K562 (cell line): Measurements from ENCODE around the gene GFM2. TPM values are rescaled to one million over a fixed set of nuclear protein-coding genes. Genes with fewer than 3 reads are reported as not detected.

Experiments
- ATAC-seq: fragments of 200-7000 bp; cut with Tn5 transposase; 3 replicates; pipeline ENCODE4 v1.9.1; 2020; ENCODE audit warnings: moderate library complexity
- BruUV-seq: library from RNA; stranded (reverse); fragments of 400-500 nt; replicated peaks from 2 replicates; lab custom pipeline; 2021; lab: Mats Ljungman, UMichigan
- CTCF ChIA-PET: fragments of 300-600 bp; formaldehyde crosslinking; extraction: SDS; loops from one replicate; lab custom pipeline; 2021; ENCODE audit warnings: low intra/inter-chr PET ratio; lab: Yijun Ruan, JAX
- POLR2A ChIA-PET: fragments of 300-600, 350-650 bp; sonication (Branson Sonifier 250); formaldehyde crosslinking; extraction: SDS; loops from one replicate; lab custom pipeline; 2021; ENCODE audit warnings: antibody characterized with exemption, inconsistent platforms; lab: Yijun Ruan, JAX
- DNase-seq, 4 experiments: peaks; one replicate each; pipeline versions ENCODE4 v3.0.0 to v3.0.0-alpha.2; 2011 to 2018; ENCODE audit warnings: low spot score in 3 of 4, mixed read lengths in 3 of 4; ENCODE audit errors: extremely low read depth in 1 of 4
- FAIRE-seq: peaks from 2 replicates; lab custom pipeline; 2011; peaks lifted over from hg19 to GRCh38; lab: Jason Lieb, UNC
- H2AFZ ChIP-seq: 2 replicates; pipeline ENCODE4 v1.6.0; 2011; ENCODE audit warnings: low read depth, low read length, control low read depth, inconsistent platforms
- H3K27ac ChIP-seq: fragments of 200-600 bp; 3 replicates; pipeline ENCODE4 v1.8.0; 2011; ENCODE audit warnings: low read depth, mild to moderate bottlenecking, control low read depth, inconsistent platforms, low read length, moderate library complexity, mixed read lengths; ENCODE audit errors: extremely low read depth
- H3K27me3 ChIP-seq, 2 experiments: fragments of 300-600 bp in 1 of 2; 2 replicates in 1 of 2; 3 replicates in 1 of 2; pipeline versions ENCODE4 v1.6.0 to v1.8.0; 2011; ENCODE audit warnings: inconsistent platforms in 2 of 2, low read length in 2 of 2, mild to moderate bottlenecking in 1 of 2, mixed read lengths in 1 of 2, moderate library complexity in 1 of 2; ENCODE audit not compliant: control insufficient read depth in 2 of 2, insufficient read depth in 2 of 2
- H3K36me3 ChIP-seq: fragments of 300-600 bp; 3 replicates; pipeline ENCODE4 v1.8.0; 2011; ENCODE audit warnings: mild to moderate bottlenecking, low read length, inconsistent platforms; ENCODE audit not compliant: control insufficient read depth, insufficient read depth
- H3K4me1 ChIP-seq, 2 experiments: fragments of 200-600 bp in 1 of 2; replicated peaks in 1 of 2; 2 replicates in 1 of 2; 3 replicates in 1 of 2; pipeline versions ENCODE4 v1.5.1 to v1.8.0; 2011; ENCODE audit warnings: inconsistent platforms in 2 of 2, low read length in 2 of 2, mild to moderate bottlenecking in 1 of 2, mixed read lengths in 1 of 2, moderate library complexity in 1 of 2; ENCODE audit not compliant: control insufficient read depth in 2 of 2, insufficient read depth in 2 of 2
- H3K4me2 ChIP-seq: 2 replicates; pipeline ENCODE4 v1.6.1; 2011; ENCODE audit warnings: low read length, control low read depth, inconsistent platforms, mixed read lengths; ENCODE audit not compliant: insufficient read depth
- H3K4me3 ChIP-seq: fragments of 200-600 bp; sonication (generic), shearing (Covaris generic); 2 replicates; pipeline ENCODE4 v1.5.1; 2016; ENCODE audit warnings: control low read depth, inconsistent platforms
- H3K79me2 ChIP-seq: fragments of 200-600 bp; 3 replicates; pipeline ENCODE4 v1.8.0; 2011; ENCODE audit warnings: low read length, inconsistent platforms; ENCODE audit not compliant: control insufficient read depth, insufficient read depth
- H3K9ac ChIP-seq, 2 experiments: 2 replicates each; pipeline versions ENCODE4 v1.6.0 to v1.6.1; 2011; ENCODE audit warnings: low read depth in 2 of 2, low read length in 2 of 2, control low read depth in 1 of 2, inconsistent platforms in 1 of 2, mild to moderate bottlenecking in 1 of 2, mixed read lengths in 1 of 2; ENCODE audit not compliant: insufficient read depth in 1 of 2
- H3K9me1 ChIP-seq: one replicate; pipeline ENCODE4 v1.6.0; 2011; ENCODE audit warnings: inconsistent platforms, mild to moderate bottlenecking, low read length, moderate library complexity; ENCODE audit not compliant: control insufficient read depth, insufficient read depth
- H3K9me3 ChIP-seq: replicated peaks from 2 replicates; pipeline ENCODE4 v1.5.1; 2011; ENCODE audit warnings: low read depth, low read length, inconsistent platforms; ENCODE audit not compliant: control insufficient read depth, insufficient read depth
- H4K20me1 ChIP-seq: replicated peaks from 2 replicates; pipeline ENCODE4 v1.6.1; 2011; ENCODE audit warnings: low read length, inconsistent platforms, mixed read lengths; ENCODE audit not compliant: control insufficient read depth, insufficient read depth
- BRF2 ChIP-seq: IDR thresholded peaks from 3 replicates; pipeline ENCODE4 v1.6.1; 2011; ENCODE audit warnings: borderline replicate concordance, mild to moderate bottlenecking; ENCODE audit not compliant: insufficient read length, insufficient read depth
- ELF1 ChIP-seq: fragments of 200-800 bp; sonication (Bioruptor generic); IDR thresholded peaks from 2 replicates; pipeline ENCODE4 v1.6.1; 2016; ENCODE audit warnings: missing genetic modification characterization, missing compliant biosample characterization
- L3MBTL2 ChIP-seq: fragments of 450-650 bp; IDR thresholded peaks from 2 replicates; pipeline ENCODE4 v1.6.1; 2016; ENCODE audit warnings: mild to moderate bottlenecking, moderate library complexity
- MIER1 ChIP-seq: fragments of 450-650 bp; IDR thresholded peaks from 2 replicates; pipeline ENCODE4 v1.6.1; 2016; ENCODE audit warnings: antibody characterized with exemption, mild to moderate bottlenecking, low read depth
- POLR2B ChIP-seq: fragments of 450-650 bp; IDR thresholded peaks from 2 replicates; pipeline ENCODE4 v1.6.1; 2018; ENCODE audit warnings: low read depth; ENCODE audit not compliant: partially characterized antibody
- PRMT5 ChIP-seq: sonication (generic); formaldehyde crosslinking; IDR thresholded peaks from 2 replicates; pipeline ENCODE4 v1.5.0; 2020; ENCODE audit warnings: missing genetic modification reagents
- SMAD1 ChIP-seq: fragments of 150-350 bp; IDR thresholded peaks from 2 replicates; pipeline ENCODE4 v1.6.1; 2014; ENCODE audit warnings: low read length, low read depth; ENCODE audit not compliant: partially characterized antibody
- SMAD4 ChIP-seq: fragments of 250-450 bp; sonication (Bioruptor Pico); conservative IDR thresholded peaks from 2 replicates; pipeline ENCODE4 v1.8.0; 2021; ENCODE audit warnings: inconsistent platforms, mild to moderate bottlenecking, moderate library complexity
- TCFL5 ChIP-seq: fragments of 250-450 bp; sonication (Bioruptor Pico); conservative IDR thresholded peaks from 2 replicates; pipeline ENCODE4 v1.6.1; 2021; ENCODE audit warnings: mild to moderate bottlenecking, moderate library complexity, matching md5 sums
- WGBS: fragments of 100-300 bp; shearing (Covaris generic); methylation state at CpG from one replicate; pipeline ENCODE4 v1.1.6; 2016; ENCODE audit warnings: low coverage, mixed read lengths; ENCODE audit not compliant: insufficient coverage; ENCODE audit errors: missing lambda C conversion rate; 5-methylcytosine and 5-hydroxymethylcytosine counted together
- in situ Hi-C: fragments of 300-500 bp; cut with MboI; formaldehyde crosslinking; loops from 4 replicates; pipeline ENCODE4 v1.15.0; 2018; ENCODE audit warnings: inconsistent platforms, mixed read lengths
- intact Hi-C: fragments of 100-400 bp; cut with micrococcal nuclease; formaldehyde crosslinking; loops from 2 replicates; pipeline ENCODE4 v1.14.2; 2022
- polyA plus RNA-seq, 8 experiments: library from polyadenylated mRNA; depleted of rRNA in 4 of 8; stranded (reverse) in 5 of 8; unstranded in 3 of 8; fragments of >200 nt; fragmentation: Nextera tagmentation in 2 of 8; fragmentation: Illumina TruSeq in 1 of 8; extraction: Ambion mirVana in 2 of 8; extraction: Trizol in 1 of 8; gene quantifications; 2 replicates each; pipeline versions ENCODE4 v1.2.1 to v1.2.3, GENCODE V29; 2011 to 2014; ENCODE audit warnings: inconsistent platforms in 1 of 8, missing spikeins in 1 of 8
- total RNA-seq, 7 experiments: library from RNA; depleted of rRNA in 6 of 7; stranded (reverse); fragments of >200 nt in 6 of 7; fragmentation: Illumina TruSeq in 2 of 7; extraction: Trizol in 2 of 7; gene quantifications; 2 replicates each; pipeline versions ENCODE4 v1.2.1 to v1.2.3, GENCODE V29; 2011 to 2021; ENCODE audit warnings: low replicate concordance in 1 of 7
- TF ChIP-seq, protein P1 (sequence below): fragments of 200-800 bp; sonication (Bioruptor generic); IDR thresholded peaks from 2 replicates; pipeline ENCODE4 v1.6.1; 2017; ENCODE audit warnings: missing genetic modification characterization, missing compliant biosample characterization
- TF ChIP-seq, protein P2 (sequence below), 2 experiments: fragments of 200-800 bp in 1 of 2; sonication (Bioruptor generic) in 1 of 2; sonication (generic) in 1 of 2; formaldehyde crosslinking in 1 of 2; IDR thresholded peaks in 1 of 2; conservative IDR thresholded peaks in 1 of 2; 2 replicates each; pipeline versions ENCODE4 v1.5.0 to v1.6.1; 2016 to 2020; ENCODE audit warnings: missing compliant biosample characterization in 1 of 2, missing genetic modification characterization in 1 of 2, missing genetic modification reagents in 1 of 2
- TF ChIP-seq, protein P3 (sequence below): fragments of 450-650 bp; IDR thresholded peaks from 2 replicates; pipeline ENCODE4 v1.6.1; 2014; ENCODE audit warnings: low read depth, mild to moderate bottlenecking, moderate library complexity, borderline replicate concordance
- TF ChIP-seq, protein P4 (sequence below), 2 experiments: fragments of 450-650 bp in 1 of 2; sonication (generic) in 1 of 2; formaldehyde crosslinking in 1 of 2; IDR thresholded peaks in 1 of 2; conservative IDR thresholded peaks in 1 of 2; 2 replicates each; pipeline versions ENCODE4 v1.6.1 to v1.8.1; 2016 to 2023; ENCODE audit warnings: mild to moderate bottlenecking in 2 of 2, moderate library complexity in 2 of 2, inconsistent platforms in 1 of 2, missing genetic modification reagents in 1 of 2

GFM2 gene
- total and polyA plus RNA-seq, 9 of the 15 experiments (the other 6 are each of a cell fraction or from before 2014, with no cell fraction given) = 32.8 to 78.2 (median 52.5) TPM

DNA sequence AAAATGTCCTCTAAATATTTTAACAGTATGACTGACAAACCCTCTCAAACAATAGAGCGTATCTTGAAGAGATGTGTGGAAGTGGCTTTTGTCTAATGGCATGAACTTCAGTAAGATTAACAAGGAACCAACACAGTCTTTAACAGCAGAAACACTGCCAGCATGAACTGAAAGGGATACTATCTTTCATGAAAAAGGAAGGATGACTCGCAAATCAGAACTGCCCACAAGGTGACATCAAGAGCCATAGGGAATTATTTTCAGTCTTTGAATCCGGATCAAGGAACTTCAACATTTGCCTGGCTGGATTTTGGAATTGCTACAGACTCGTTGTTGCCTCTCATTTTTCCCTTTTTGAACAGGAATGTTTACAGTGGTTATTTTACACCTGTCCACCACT is 87.0 kb downstream of the GFM2 start:
- Histone ChIP-seq H4K20me1 (no peaks in the 10 kb centered on the region), H3K4me1 (peaks cover 2 to 14% of the 10 kb centered on the region in 2 experiments; a peak in 4 of 5 replicates), H3K27me3 (no peaks in the 10 kb centered on the region; a peak in 1 of 5 replicates), H3K36me3 (no peaks in the 10 kb centered on the region), H3K9ac (no peak overlapping the region), H3K79me2 (no peaks in the 10 kb centered on the region), H3K9me1 (no peaks in the 10 kb centered on the region), H3K9me3 (no peaks in the 10 kb centered on the region), H3K4me3 (no peak overlapping the region), H2AFZ (no peak overlapping the region), H3K27ac (no peak overlapping the region), H3K4me2 (no peak overlapping the region)
- WGBS = 15% methylated on average over 4 of the region's 4 CpGs
- BruUV-seq = no TSS peak
- intact Hi-C loops (loop anchor here (10.0 kb wide), 2 partner anchors 555 to 1575 kb away; partner anchors contain the start of gene ANKRD31), in situ Hi-C loops (loop anchor here (5.0 kb wide), 1 partner anchor 237 kb away; no protein-coding TSS in a partner anchor)
- DNase-seq (no peak), FAIRE-seq (no peak), ATAC-seq (no peak)
- ChIA-PET POLR2A (no interaction called here), CTCF (no interaction called here)
- TF ChIP-seq POLR2B = no peak
- no peak for TF ChIP-seq BRF2
- TF ChIP-seq, protein P1, sequence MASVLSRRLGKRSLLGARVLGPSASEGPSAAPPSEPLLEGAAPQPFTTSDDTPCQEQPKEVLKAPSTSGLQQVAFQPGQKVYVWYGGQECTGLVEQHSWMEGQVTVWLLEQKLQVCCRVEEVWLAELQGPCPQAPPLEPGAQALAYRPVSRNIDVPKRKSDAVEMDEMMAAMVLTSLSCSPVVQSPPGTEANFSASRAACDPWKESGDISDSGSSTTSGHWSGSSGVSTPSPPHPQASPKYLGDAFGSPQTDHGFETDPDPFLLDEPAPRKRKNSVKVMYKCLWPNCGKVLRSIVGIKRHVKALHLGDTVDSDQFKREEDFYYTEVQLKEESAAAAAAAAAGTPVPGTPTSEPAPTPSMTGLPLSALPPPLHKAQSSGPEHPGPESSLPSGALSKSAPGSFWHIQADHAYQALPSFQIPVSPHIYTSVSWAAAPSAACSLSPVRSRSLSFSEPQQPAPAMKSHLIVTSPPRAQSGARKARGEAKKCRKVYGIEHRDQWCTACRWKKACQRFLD = no peak
- TF ChIP-seq ELF1 = no peak
- TF ChIP-seq, protein P2, sequence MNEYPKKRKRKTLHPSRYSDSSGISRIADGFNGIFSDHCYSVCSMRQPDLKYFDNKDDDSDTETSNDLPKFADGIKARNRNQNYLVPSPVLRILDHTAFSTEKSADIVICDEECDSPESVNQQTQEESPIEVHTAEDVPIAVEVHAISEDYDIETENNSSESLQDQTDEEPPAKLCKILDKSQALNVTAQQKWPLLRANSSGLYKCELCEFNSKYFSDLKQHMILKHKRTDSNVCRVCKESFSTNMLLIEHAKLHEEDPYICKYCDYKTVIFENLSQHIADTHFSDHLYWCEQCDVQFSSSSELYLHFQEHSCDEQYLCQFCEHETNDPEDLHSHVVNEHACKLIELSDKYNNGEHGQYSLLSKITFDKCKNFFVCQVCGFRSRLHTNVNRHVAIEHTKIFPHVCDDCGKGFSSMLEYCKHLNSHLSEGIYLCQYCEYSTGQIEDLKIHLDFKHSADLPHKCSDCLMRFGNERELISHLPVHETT (CRISPR knock-in tag; conservative IDR thresholded peaks at IDR 0.05 in 1 of 2, IDR thresholded peaks at IDR 0.05 in 1 of 2) = no peak
- TF ChIP-seq PRMT5 (CRISPR knock-in tag) = no peak
- TF ChIP-seq, protein P3, sequence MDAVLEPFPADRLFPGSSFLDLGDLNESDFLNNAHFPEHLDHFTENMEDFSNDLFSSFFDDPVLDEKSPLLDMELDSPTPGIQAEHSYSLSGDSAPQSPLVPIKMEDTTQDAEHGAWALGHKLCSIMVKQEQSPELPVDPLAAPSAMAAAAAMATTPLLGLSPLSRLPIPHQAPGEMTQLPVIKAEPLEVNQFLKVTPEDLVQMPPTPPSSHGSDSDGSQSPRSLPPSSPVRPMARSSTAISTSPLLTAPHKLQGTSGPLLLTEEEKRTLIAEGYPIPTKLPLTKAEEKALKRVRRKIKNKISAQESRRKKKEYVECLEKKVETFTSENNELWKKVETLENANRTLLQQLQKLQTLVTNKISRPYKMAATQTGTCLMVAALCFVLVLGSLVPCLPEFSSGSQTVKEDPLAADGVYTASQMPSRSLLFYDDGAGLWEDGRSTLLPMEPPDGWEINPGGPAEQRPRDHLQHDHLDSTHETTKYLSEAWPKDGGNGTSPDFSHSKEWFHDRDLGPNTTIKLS = no peak
- TF ChIP-seq MIER1 = no peak
- TF ChIP-seq SMAD4 (CRISPR knock-in tag) = no peak
- TF ChIP-seq L3MBTL2 = no peak
- TF ChIP-seq TCFL5 (CRISPR knock-in tag) = no peak
- TF ChIP-seq, protein P4, sequence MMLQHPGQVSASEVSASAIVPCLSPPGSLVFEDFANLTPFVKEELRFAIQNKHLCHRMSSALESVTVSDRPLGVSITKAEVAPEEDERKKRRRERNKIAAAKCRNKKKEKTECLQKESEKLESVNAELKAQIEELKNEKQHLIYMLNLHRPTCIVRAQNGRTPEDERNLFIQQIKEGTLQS (IDR thresholded peaks at IDR 0.05) = no peak
- TF ChIP-seq, protein P4 (CRISPR knock-in tag; conservative IDR thresholded peaks at IDR 0.05) = no peak
- TF ChIP-seq SMAD1 = no peak
